ENCODE data around the gene SPTB.

Gene SPTB

DNA sequence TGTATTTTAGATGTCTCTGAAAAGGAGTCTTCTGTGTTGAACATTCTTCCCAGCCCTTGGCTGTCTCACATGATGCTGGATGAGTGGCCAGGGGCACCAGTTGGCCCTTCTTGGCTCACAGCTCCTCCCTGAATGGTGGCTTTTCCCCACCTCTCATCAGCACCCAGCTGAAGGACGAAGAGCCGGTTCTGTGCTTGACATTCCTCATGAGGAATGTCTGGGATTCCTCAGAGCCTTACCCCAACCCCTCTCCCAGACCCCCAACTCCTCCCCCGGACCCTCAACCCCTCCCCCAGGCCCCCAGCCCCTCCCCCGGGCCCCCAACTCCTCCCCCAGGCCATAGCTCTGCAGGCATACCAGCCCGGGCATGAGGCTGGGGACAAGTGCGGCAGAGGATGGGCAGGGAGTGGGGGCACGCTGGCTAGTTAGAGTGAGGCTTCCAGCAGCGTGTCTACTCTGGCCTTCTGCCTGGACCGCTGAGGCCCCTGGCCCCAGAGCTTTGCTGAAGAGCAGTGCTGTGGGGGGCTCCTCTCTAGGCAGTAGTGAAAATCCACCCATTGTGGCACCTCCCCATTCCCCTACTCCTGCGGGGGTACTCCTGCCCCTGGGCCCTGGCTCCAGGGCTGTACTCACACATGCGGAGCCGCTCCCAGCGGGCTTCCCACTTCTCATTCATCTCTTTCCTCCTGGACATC is 111.2 kb downstream of the SPTB start:
- peaks cover 8% of the 10 kb centered on the region for H3K27me3 ChIP-seq (ENCODE audit: insufficient read depth, low read length)
- H3K4me1 ChIP-seq (ENCODE audit: insufficient read depth, low read length) = no peaks in the 10 kb centered on the region
- no peak overlapping the region for H2AFZ ChIP-seq (ENCODE audit: low read depth, low read length)
- peaks cover 1% of the 10 kb centered on the region for H3K9me3 ChIP-seq (ENCODE audit: low read length)
- no peak overlapping the region for H3K4me3 ChIP-seq (ENCODE audit: low read length)
- H3K36me3 ChIP-seq (ENCODE audit: insufficient read depth, low read length) = no peaks in the 10 kb centered on the region

DNA sequence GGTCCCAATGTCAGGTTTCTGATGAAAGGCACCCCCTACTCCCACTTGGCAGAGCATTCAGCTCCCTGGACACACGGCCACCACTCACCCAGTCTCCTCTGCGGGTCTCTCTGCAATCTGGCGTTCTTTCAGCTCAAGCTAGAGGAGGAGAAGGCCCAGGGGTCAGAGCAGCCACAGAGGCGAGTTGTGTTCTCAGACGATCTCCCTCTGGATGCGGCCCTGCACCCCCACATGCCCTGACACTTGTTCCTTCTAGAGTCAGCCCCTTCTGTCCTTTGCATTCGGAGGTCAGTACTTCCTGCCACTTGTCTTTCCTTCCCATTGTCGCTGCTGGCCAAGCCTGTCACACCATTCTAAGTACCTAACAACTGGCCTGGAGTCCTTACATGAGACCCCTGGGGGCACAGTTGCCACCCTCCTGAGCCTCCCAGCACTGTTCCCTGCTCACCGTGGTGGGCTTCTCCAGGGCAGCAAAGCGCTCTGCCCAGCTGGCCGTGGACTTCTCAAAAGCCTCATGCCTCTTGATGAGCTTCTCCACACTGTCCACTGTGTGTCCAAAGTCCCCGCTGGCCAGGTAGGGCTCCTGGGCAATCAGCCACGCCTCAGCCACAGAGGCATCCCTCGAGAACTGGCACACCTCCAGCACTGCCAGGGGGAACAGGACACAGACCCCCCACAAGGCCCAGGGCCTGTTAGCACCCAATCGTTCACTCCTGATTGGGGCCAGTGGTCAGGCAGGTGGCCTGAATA is 112.3 kb downstream of the SPTB start:
- peaks cover 20% of the 10 kb centered on the region for H3K27me3 ChIP-seq (ENCODE audit: insufficient read depth, low read length)
- H3K4me3 ChIP-seq (ENCODE audit: low read length) = no peak overlapping the region
- no peaks in the 10 kb centered on the region for H3K9me3 ChIP-seq (ENCODE audit: low read length)
- no peaks in the 10 kb centered on the region for H3K36me3 ChIP-seq (ENCODE audit: insufficient read depth, low read length)
- H3K4me1 ChIP-seq (ENCODE audit: insufficient read depth, low read length) = no peaks in the 10 kb centered on the region
- H2AFZ ChIP-seq (ENCODE audit: low read depth, low read length) = no peak overlapping the region

DNA sequence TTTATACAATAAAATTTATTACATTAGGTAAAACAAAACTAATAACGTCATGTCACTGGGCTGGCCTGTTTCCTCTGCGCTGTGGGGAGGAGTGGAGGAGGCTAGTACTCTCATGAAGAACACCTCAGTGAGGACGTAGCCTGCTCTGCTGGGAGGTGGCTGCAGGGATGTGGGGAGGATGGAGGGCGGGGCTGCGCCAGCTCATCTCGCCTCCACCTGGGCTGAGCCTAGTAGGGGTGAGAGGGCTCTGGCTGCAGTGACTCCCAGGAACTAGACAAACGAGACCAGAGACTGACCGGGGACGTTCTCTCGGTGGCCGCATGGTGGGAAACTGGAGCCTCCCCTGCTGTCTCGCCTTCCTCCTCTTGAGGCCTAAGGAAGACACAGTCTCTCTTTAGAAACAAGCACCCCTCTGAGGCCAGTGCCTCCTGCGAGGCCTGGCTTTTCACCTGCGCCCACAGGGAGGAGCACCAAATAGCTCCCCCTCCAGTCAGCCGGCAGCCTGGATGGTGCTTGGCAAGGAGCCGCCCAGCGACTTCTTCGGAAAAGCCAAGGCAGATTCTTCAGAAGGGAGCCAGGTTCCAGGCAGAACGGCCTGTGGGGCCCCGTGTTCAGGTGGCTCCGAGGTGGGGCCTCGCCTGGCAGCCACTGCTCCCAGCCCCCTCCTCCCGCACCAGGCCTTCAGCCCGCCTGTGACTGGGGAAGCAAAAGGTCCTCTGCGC is 113.1 kb downstream of the SPTB start:
- Histone ChIP-seq H3K4me3 (ENCODE audit: low read length) (no peak overlapping the region), H3K27me3 (ENCODE audit: insufficient read depth, low read length) (peaks cover 28% of the 10 kb centered on the region), H3K9me3 (ENCODE audit: low read length) (no peaks in the 10 kb centered on the region)

DNA sequence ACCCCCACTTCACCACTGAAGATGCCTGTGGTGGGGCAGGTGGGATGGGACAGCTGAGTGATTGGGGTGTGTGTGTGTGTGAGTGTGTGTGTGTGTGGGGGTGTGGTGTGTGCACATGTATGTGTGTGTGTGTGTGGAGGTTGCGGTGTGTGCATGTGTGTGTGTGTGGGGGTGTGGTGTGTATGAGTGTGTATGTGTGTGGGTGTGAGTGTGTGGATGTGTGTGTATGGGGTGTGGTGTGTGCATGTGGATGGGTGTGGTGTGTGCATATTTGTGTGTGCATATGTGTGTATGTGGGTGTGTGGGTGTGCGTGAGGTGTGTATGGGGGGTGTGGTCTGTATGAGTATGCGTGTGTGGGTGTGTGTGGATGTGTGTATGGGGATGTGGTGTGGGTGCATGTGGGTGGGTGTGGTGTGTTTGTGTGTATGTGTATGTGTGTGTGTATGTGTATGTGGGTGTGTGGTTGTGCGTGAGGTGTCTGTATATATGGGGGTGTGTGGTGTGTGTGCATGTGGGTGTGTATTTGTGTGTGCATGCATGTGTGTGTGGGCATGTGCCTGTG is 113.9 kb downstream of the SPTB start:
- Histone ChIP-seq H3K27me3 (ENCODE audit: insufficient read depth, low read length) (peaks cover 36% of the 10 kb centered on the region), H3K9me3 (ENCODE audit: low read length) (no peaks in the 10 kb centered on the region), H3K4me1 (ENCODE audit: insufficient read depth, low read length) (no peaks in the 10 kb centered on the region), H3K36me3 (ENCODE audit: insufficient read depth, low read length) (no peaks in the 10 kb centered on the region), H3K4me3 (ENCODE audit: low read length) (no peak overlapping the region), H2AFZ (ENCODE audit: low read depth, low read length) (no peak overlapping the region)

More for the DNA sequence above, 113.1 kb downstream of the SPTB start:
- Histone ChIP-seq H2AFZ (ENCODE audit: low read depth, low read length) (no peak overlapping the region), H3K36me3 (ENCODE audit: insufficient read depth, low read length) (no peaks in the 10 kb centered on the region), H3K4me1 (ENCODE audit: insufficient read depth, low read length) (no peaks in the 10 kb centered on the region)

DNA sequence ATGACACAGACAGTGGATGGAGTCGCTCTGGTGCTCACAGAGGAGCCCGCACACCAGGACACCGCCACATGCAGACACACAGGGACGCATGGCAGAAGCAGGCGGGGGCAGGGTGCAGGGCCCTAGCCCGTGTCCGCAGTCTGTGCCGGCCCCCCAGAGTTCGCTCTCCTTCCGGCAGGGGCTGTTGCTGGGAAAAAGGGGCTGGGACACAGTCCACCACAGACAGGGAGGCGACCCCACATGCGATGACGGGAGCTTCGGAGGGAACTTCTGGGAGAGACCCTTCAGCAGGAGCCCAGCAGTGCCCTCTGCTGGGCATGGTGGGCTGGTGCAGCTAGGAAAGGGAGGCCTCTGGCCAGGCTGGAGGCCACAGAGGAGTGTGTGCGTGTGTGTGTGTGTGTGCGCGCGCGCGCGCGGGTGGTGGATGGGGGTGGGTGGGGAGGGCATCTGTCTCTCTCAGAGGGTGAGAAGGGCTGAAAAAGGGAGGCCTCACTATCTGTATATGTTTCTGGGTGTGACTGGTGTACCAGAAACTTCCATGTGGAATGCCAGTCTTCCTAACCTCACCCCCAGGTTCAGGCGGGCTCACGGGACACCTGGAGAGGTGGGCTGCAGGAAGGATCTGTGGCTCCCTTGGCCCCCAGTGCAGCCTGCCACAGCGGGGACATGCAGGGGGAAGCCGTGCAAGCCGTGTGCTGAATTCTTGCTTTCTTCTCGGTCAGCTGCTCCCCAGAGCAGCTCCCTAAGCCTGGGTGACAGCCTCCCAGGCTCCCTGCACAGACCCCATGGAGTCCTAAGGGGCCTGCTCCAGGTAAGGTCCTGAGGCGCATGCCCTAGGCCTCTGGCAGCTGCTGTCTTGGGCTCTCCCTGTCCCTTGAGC is 114.8 kb downstream of the SPTB start:
- H3K27me3 ChIP-seq (ENCODE audit: insufficient read depth, low read length) = peaks cover 43% of the 10 kb centered on the region
- H3K36me3 ChIP-seq (ENCODE audit: insufficient read depth, low read length) = no peaks in the 10 kb centered on the region
- no peak overlapping the region for H2AFZ ChIP-seq (ENCODE audit: low read depth, low read length)
- peak overlapping the region; percentile 8 for H3K4me3 ChIP-seq (ENCODE audit: low read length)
- H3K4me1 ChIP-seq (ENCODE audit: insufficient read depth, low read length) = no peaks in the 10 kb centered on the region
- no peaks in the 10 kb centered on the region for H3K9me3 ChIP-seq (ENCODE audit: low read length)

DNA sequence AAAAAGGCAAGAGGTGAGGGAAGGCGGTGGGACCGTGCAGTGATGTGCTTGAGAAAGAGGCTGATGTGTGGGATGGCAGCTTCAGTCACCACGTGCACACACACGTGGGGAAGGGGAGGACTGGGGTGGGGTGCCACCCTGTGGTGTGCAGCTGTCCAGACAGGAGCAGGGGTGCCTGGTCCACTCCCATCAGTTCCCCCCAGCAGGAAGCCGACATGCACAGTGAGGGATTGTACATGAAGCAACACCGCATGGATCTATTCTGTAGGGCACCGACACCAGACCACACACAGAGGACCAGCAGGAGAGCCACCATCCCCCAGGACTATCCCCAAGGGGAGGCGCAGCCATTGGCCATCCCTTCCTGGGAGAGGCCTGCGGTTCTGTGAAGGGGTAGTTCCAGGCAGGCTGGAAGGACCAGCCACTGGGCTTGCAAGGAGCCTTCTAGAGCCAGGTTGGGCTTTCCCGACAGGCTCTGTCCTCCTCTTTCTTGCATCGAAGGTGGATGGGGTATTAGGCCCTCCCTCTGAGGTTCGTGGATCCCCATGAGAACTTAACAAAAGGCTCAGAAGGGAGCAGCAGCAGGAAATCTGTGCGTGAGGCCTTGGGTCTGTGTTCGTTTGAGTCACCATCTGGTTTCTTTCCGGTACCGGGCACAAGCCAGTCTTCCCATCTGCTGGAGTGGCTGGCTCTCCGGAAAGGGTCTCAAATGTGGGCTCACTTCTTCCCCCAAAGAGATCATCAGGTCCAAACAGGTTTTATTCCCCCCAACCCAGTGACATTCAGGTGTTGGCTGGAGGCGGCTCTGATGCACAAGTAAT is 115.7 kb downstream of the SPTB start:
- Histone ChIP-seq H3K36me3 (ENCODE audit: insufficient read depth, low read length) (no peaks in the 10 kb centered on the region), H3K4me3 (ENCODE audit: low read length) (no peak overlapping the region), H3K4me1 (ENCODE audit: insufficient read depth, low read length) (peaks cover under 1% of the 10 kb centered on the region), H2AFZ (ENCODE audit: low read depth, low read length) (no peak overlapping the region), H3K9me3 (ENCODE audit: low read length) (no peaks in the 10 kb centered on the region), H3K27me3 (ENCODE audit: insufficient read depth, low read length) (peaks cover 50% of the 10 kb centered on the region)

DNA sequence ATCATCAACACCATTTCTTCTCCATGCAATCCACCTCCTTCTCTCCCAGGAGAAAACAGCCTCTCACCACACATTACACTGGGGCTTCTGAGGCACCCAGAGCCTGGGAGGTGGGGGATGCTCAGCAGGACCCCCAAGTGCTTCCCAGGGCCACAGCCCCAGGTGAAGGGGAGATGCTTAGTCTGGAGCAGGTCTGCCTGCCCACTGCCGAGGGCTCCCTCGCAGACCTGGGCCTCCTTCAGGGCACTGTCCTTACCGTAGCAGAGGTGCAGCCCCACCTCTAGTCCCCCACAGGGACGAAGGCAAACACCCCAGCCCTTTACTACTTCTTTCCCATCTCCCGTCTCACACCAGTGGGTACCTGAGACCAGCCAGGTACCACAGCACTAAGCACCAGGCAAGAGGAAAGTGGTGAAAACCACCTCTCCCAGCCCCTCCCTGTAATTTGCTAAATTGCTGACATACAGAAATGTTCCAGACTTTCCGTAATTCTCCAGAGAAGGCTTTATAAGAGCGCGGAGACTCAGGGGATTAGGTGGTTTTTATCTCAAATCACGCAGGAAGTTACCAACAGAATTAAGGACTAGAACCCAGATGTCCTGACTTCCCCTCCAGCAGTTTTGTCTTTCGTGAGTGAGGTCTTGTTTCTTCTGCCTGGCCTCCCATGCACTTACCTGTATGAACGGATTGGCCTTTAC is 116.5 kb downstream of the SPTB start:
- no peaks in the 10 kb centered on the region for H3K9me3 ChIP-seq (ENCODE audit: low read length)
- no peaks in the 10 kb centered on the region for H3K36me3 ChIP-seq (ENCODE audit: insufficient read depth, low read length)
- no peak overlapping the region for H2AFZ ChIP-seq (ENCODE audit: low read depth, low read length)
- H3K4me3 ChIP-seq (ENCODE audit: low read length) = no peak overlapping the region
- H3K4me1 ChIP-seq (ENCODE audit: insufficient read depth, low read length) = peaks cover 8% of the 10 kb centered on the region
- peaks cover 48% of the 10 kb centered on the region for H3K27me3 ChIP-seq (ENCODE audit: insufficient read depth, low read length)

DNA sequence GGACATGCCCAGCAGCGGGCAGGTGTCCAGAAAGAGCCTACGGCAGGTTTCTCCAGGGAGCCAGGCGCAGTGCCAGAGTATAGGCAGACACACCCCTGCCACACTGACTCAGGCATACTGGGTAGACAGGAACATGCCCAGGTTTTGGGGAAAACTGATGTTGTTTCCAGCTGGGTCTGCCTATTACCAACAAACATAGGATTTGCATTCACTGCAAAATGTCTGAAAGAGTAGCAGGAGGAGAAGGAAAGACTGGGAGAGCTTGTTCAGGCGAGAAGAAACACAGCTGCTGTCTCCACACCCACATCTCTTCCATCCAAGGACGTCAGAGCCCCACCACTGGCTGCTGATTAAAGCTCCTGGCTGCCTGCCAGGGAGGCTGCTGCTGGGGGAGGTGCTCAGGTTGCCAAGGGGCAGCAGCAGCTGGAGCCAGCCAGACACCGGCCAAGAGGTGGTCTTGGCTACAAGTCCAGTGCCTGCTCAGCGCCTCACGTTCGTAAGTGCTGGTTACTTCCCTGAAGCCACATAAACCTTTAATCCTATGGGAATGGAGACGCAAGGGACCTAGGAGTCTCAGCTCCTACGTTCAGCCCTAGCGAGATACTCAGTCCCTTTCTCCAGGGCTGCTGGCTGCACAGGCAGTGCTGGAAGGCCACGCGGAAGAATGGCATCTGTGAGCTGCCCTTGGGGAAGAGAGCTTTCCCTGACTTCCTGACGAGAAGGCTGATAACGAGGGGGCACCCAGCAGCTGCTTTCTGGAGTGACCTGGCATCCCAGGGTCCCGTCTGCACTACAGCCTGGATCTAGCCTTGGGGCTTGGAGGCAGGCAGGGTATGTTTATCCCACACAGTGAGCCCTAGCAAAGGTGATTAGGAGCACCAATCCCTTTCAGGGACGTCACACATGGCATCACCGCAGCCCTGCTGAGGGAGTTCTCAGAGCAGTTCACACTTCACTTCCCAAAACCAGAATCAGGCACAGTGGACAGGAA is 117.4 kb downstream of the SPTB start:
- Histone ChIP-seq H3K4me1 (ENCODE audit: insufficient read depth, low read length) (peaks cover 10% of the 10 kb centered on the region), H3K27me3 (ENCODE audit: insufficient read depth, low read length) (peaks cover 48% of the 10 kb centered on the region), H3K9me3 (ENCODE audit: low read length) (no peaks in the 10 kb centered on the region)

DNA sequence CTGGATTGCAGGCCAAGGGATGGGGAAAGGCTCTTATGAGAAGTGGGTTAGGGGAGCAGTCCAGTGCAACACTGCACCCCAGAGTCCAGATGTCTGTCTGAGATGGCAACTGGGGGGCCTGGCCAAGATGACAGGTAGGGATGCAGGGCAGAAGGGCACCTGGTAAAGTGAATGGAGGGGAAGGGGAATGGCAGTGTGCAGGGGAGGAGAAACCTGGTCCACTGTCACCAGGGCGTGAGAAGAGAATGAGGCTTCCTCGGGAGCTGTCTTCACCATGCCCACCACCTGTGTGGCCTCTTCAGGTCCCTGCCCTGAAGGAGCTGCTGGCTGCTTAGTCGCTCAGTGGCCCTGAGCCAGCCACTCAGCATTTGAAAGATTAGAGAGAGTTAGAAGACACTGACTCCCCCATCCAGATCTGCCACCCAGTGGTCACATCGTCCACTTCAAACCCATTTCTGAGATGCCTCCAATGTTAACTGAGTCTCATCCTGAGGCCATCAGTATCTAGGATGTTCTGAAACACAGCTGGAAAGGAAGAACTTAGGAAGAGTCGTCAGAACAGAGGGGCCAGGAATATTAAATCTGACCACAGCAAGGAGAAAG is 118.2 kb downstream of the SPTB start:
- no peaks in the 10 kb centered on the region for H3K36me3 ChIP-seq (ENCODE audit: insufficient read depth, low read length)
- H3K4me3 ChIP-seq (ENCODE audit: low read length) = no peak overlapping the region
- peaks cover 10% of the 10 kb centered on the region for H3K4me1 ChIP-seq (ENCODE audit: insufficient read depth, low read length)
- no peak overlapping the region for H2AFZ ChIP-seq (ENCODE audit: low read depth, low read length)
- peaks cover 48% of the 10 kb centered on the region for H3K27me3 ChIP-seq (ENCODE audit: insufficient read depth, low read length)
- H3K9me3 ChIP-seq (ENCODE audit: low read length) = no peaks in the 10 kb centered on the region

More for the DNA sequence above, 117.4 kb downstream of the SPTB start:
- Histone ChIP-seq H3K36me3 (ENCODE audit: insufficient read depth, low read length) (no peaks in the 10 kb centered on the region), H3K4me3 (ENCODE audit: low read length) (no peak overlapping the region), H2AFZ (ENCODE audit: low read depth, low read length) (no peak overlapping the region)

DNA sequence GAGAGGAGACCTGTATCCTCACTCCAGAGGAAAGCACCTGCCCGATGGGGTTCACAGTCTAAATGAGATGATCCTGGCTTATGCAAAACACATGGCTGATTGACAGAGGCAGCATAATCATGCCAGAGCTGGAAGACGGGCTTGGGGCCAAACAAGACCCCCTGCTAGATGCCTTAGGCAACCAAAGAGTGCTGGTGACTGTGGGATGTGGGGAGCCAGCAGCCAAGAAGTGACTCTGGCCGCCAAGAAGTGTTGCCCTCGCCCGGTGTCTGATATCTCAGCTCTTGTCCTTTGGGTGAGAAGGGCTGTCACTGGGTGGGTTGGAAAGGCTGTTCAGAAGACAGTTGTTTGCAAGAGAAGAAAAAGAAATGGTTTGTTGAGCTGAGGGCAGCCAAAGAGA is 118.8 kb downstream of the SPTB start:
- no peak overlapping the region for H3K4me3 ChIP-seq (ENCODE audit: low read length)
- peaks cover 48% of the 10 kb centered on the region for H3K27me3 ChIP-seq (ENCODE audit: insufficient read depth, low read length)
- H3K36me3 ChIP-seq (ENCODE audit: insufficient read depth, low read length) = no peaks in the 10 kb centered on the region
- H3K9me3 ChIP-seq (ENCODE audit: low read length) = no peaks in the 10 kb centered on the region
- H3K4me1 ChIP-seq (ENCODE audit: insufficient read depth, low read length) = peaks cover 10% of the 10 kb centered on the region
- H2AFZ ChIP-seq (ENCODE audit: low read depth, low read length) = no peak overlapping the region

Data from neuron (in vitro differentiated cells).